IMR-90 (cell line): ENCODE measurements around the gene UBL3. TPM values are rescaled to one million over a fixed set of nuclear protein-coding genes. Genes with fewer than 3 reads are reported as not detected.

ENCODE experiments used
- ATAC-seq: fragments of 200-7000 bp; cut with Tn5 transposase; 2 replicates; pipeline ENCODE4 v1.9.1; 2020; ENCODE audit warnings: low read depth, mild to moderate bottlenecking, moderate library complexity
- BruUV-seq: library from RNA; stranded (reverse); fragments of 400-500 nt; replicated peaks from 2 replicates; lab custom pipeline; 2021; lab: Mats Ljungman, UMichigan
- CTCF ChIA-PET: fragments of 300-600 bp; formaldehyde crosslinking; extraction: SDS; loops from one replicate; lab custom pipeline; 2021; ENCODE audit warnings: antibody characterized with exemption; lab: Yijun Ruan, JAX
- POLR2A ChIA-PET: fragments of 300-600 bp; sonication (Branson Sonifier 250); formaldehyde crosslinking; loops from one replicate; lab custom pipeline; 2022; ENCODE audit warnings: antibody characterized with exemption; ENCODE audit not compliant: unreplicated experiment; lab: Charles Lee
- DNase-seq: peaks from one replicate; pipeline ENCODE4 v3.0.0; 2013
- H2AFZ ChIP-seq: replicated peaks from 2 replicates; pipeline ENCODE3; 2013; ENCODE audit warnings: low read length, mild to moderate bottlenecking; ENCODE audit not compliant: poor library complexity
- H2AK5ac ChIP-seq: 2 replicates; pipeline ENCODE4 v1.6.1; 2013; ENCODE audit warnings: low read depth, low read length, inconsistent platforms
- H2AK9ac ChIP-seq: replicated peaks from 2 replicates; pipeline ENCODE3; 2013; ENCODE audit warnings: mild to moderate bottlenecking, low read depth, low read length, moderate library complexity; ENCODE audit not compliant: poor library complexity
- H2BK120ac ChIP-seq: 2 replicates; pipeline ENCODE4 v1.6.1; 2013; ENCODE audit warnings: low read depth, low read length, inconsistent platforms
- H2BK15ac ChIP-seq: 3 replicates; pipeline ENCODE4 v1.6.1; 2013; ENCODE audit warnings: low read depth, low read length, inconsistent platforms
- H2BK20ac ChIP-seq: 2 replicates; pipeline ENCODE4 v1.6.1; 2013; ENCODE audit warnings: low read depth, mild to moderate bottlenecking, inconsistent platforms, low read length, moderate library complexity
- H2BK5ac ChIP-seq: 2 replicates; pipeline ENCODE4 v1.6.1; 2013; ENCODE audit warnings: mild to moderate bottlenecking, low read depth, low read length, inconsistent platforms; ENCODE audit not compliant: poor library complexity, severe bottlenecking
- H3K14ac ChIP-seq: replicated peaks from 2 replicates; pipeline ENCODE4 v1.6.1; 2013; ENCODE audit warnings: low read depth, low read length, inconsistent platforms
- H3K18ac ChIP-seq: 2 replicates; pipeline ENCODE4 v1.6.1; 2013; ENCODE audit warnings: low read depth, low read length, control low read depth
- H3K23ac ChIP-seq: 2 replicates; pipeline ENCODE4 v1.6.1; 2013; ENCODE audit warnings: low read depth, low read length, inconsistent platforms
- H3K27ac ChIP-seq: 2 replicates; pipeline ENCODE4 v1.5.1; 2013; ENCODE audit warnings: mild to moderate bottlenecking, control low read depth, low read length; ENCODE audit not compliant: insufficient read depth
- H3K27me3 ChIP-seq: 2 replicates; pipeline ENCODE4 v1.6.1; 2013; ENCODE audit warnings: low read length; ENCODE audit not compliant: control insufficient read depth, insufficient read depth
- H3K36me3 ChIP-seq: 2 replicates; pipeline ENCODE4 v1.6.1; 2013; ENCODE audit warnings: low read length, mixed read lengths; ENCODE audit not compliant: control insufficient read depth, insufficient read depth
- H3K4ac ChIP-seq: 2 replicates; pipeline ENCODE4 v1.6.1; 2013; ENCODE audit warnings: low read depth, low read length, inconsistent platforms
- H3K4me1 ChIP-seq: 2 replicates; pipeline ENCODE4 v1.6.1; 2013; ENCODE audit warnings: low read length, mixed read lengths; ENCODE audit not compliant: control insufficient read depth, insufficient read depth
- H3K4me2 ChIP-seq: 2 replicates; pipeline ENCODE4 v1.6.1; 2013; ENCODE audit warnings: low read depth, mild to moderate bottlenecking, control low read depth, low read length, moderate library complexity
- H3K4me3 ChIP-seq: 2 replicates; pipeline ENCODE4 v1.5.1; 2013; ENCODE audit warnings: low read depth, mild to moderate bottlenecking, control low read depth, low read length, moderate library complexity; ENCODE audit not compliant: insufficient read depth
- H3K56ac ChIP-seq: 2 replicates; pipeline ENCODE4 v1.6.1; 2013; ENCODE audit warnings: low read length, inconsistent platforms; ENCODE audit not compliant: insufficient read depth; ENCODE audit errors: extremely low read depth
- H3K79me1 ChIP-seq, 2 experiments: 2 replicates each; pipeline ENCODE4 v1.6.1; 2013; ENCODE audit warnings: low read length in 2 of 2, inconsistent platforms in 1 of 2, low read depth in 1 of 2
- H3K9ac ChIP-seq: 2 replicates; pipeline ENCODE4 v1.6.1; 2013; ENCODE audit warnings: low read depth, low read length, control low read depth
- H3K9me1 ChIP-seq: 2 replicates; pipeline ENCODE4 v1.6.1; 2013; ENCODE audit warnings: low read length, inconsistent platforms; ENCODE audit not compliant: insufficient read depth
- H3K9me3 ChIP-seq: 2 replicates; pipeline ENCODE4 v1.6.1; 2013; ENCODE audit warnings: low read length; ENCODE audit not compliant: control insufficient read depth, insufficient read depth
- H4K20me1 ChIP-seq: 2 replicates; pipeline ENCODE4 v1.6.1; 2013; ENCODE audit warnings: low read length, inconsistent platforms; ENCODE audit not compliant: insufficient read depth
- H4K5ac ChIP-seq: 2 replicates; pipeline ENCODE4 v1.6.1; 2013; ENCODE audit warnings: mild to moderate bottlenecking, low read depth, low read length, control low read depth
- H4K8ac ChIP-seq, 2 experiments: 2 replicates each; pipeline ENCODE4 v1.6.1; 2013; ENCODE audit warnings: low read depth in 2 of 2, low read length in 2 of 2, control low read depth in 1 of 2, inconsistent platforms in 1 of 2
- H4K91ac ChIP-seq: 2 replicates; pipeline ENCODE4 v1.6.1; 2013; ENCODE audit warnings: low read depth, low read length, inconsistent platforms; ENCODE audit not compliant: insufficient read depth
- BHLHE40 ChIP-seq: fragments of 150-350 bp; IDR thresholded peaks from 2 replicates; pipeline ENCODE4 v1.6.1; 2016; ENCODE audit warnings: mild to moderate bottlenecking, low read depth, low read length
- CEBPB ChIP-seq: IDR thresholded peaks from 2 replicates; pipeline ENCODE4 v1.6.1; 2012; ENCODE audit warnings: low read depth, low read length, improper control_type of control experiment
- CHD1 ChIP-seq: IDR thresholded peaks from 2 replicates; pipeline ENCODE4 v1.6.1; 2012; ENCODE audit warnings: low read depth, low read length, improper control_type of control experiment
- FOS ChIP-seq: fragments of 150-350 bp; IDR thresholded peaks from 2 replicates; pipeline ENCODE4 v1.6.1; 2016; ENCODE audit warnings: low read depth, low read length
- MAZ ChIP-seq: IDR thresholded peaks from 2 replicates; pipeline ENCODE4 v1.6.1; 2012; ENCODE audit warnings: low read depth, mild to moderate bottlenecking, low read length, improper control_type of control experiment, moderate library complexity, borderline replicate concordance
- MXI1 ChIP-seq: IDR thresholded peaks from 2 replicates; pipeline ENCODE4 v1.6.1; 2012; ENCODE audit warnings: low read depth, mild to moderate bottlenecking, low read length, moderate library complexity, borderline replicate concordance
- RAD21 ChIP-seq: IDR thresholded peaks from 2 replicates; pipeline ENCODE4 v1.6.1; 2012; ENCODE audit warnings: low read length, improper control_type of control experiment
- RCOR1 ChIP-seq: IDR thresholded peaks from 2 replicates; pipeline ENCODE4 v1.6.1; 2012; ENCODE audit warnings: mild to moderate bottlenecking, low read length, improper control_type of control experiment; ENCODE audit not compliant: insufficient replicate concordance
- RFX5 ChIP-seq: IDR thresholded peaks from 2 replicates; pipeline ENCODE4 v1.8.0; 2012; ENCODE audit warnings: low read depth, mild to moderate bottlenecking, low read length, moderate library complexity
- WGBS, 2 experiments: methylation state at CpG; one replicate each; pipeline versions ENCODE4 v1.1.5 to v1.1.7; 2013; ENCODE audit warnings: missing lambda C conversion rate in 2 of 2; ENCODE audit not compliant: insufficient read length in 1 of 2; ENCODE audit errors: extremely low coverage in 2 of 2; 5-methylcytosine and 5-hydroxymethylcytosine counted together
- dilution Hi-C: fragments of 300-500 bp; cut with HindIII; formaldehyde crosslinking; loops from one replicate; pipeline ENCODE4 v1.14.3; 2018; ENCODE audit warnings: low sequenced_read_pairs; ENCODE audit not compliant: unreplicated experiment
- in situ Hi-C: fragments of 300-500 bp; cut with MboI; formaldehyde crosslinking; loops from 3 replicates; pipeline ENCODE4 v1.14.3; 2019; ENCODE audit warnings: low sequenced_read_pairs, inconsistent platforms, mixed read lengths
- intact Hi-C: fragments of 100-400 bp; cut with micrococcal nuclease; formaldehyde crosslinking; loops from 2 replicates; pipeline ENCODE4 v1.10.0; 2022
- polyA plus RNA-seq, 3 experiments: library from polyadenylated mRNA; depleted of rRNA; stranded (reverse); fragments of >200 nt; gene quantifications; 2 replicates each; pipeline ENCODE4 v1.2.3, GENCODE V29; 2012; ENCODE audit warnings: low replicate concordance in 1 of 3
- total RNA-seq: library from RNA; depleted of rRNA; stranded (reverse); fragments of >200 nt; gene quantifications from 2 replicates; pipeline ENCODE4 v1.2.3, GENCODE V29; 2012
- TF ChIP-seq, protein P1 (sequence below): fragments of 150-350 bp; IDR thresholded peaks from 2 replicates; pipeline ENCODE4 v1.6.1; 2017; ENCODE audit warnings: mild to moderate bottlenecking, antibody characterized with exemption, low read length, low read depth
- TF ChIP-seq, protein P2 (sequence below): conservative IDR thresholded peaks from 2 replicates; pipeline ENCODE4 v1.5.1; 2012; ENCODE audit warnings: mild to moderate bottlenecking, low read depth, low read length, improper control_type of control experiment

The UBL3 gene
- total and polyA plus RNA-seq, 2 of the 4 experiments (the other 2 are of a cell fraction), result 16.0 to 19.9 TPM

DNA sequence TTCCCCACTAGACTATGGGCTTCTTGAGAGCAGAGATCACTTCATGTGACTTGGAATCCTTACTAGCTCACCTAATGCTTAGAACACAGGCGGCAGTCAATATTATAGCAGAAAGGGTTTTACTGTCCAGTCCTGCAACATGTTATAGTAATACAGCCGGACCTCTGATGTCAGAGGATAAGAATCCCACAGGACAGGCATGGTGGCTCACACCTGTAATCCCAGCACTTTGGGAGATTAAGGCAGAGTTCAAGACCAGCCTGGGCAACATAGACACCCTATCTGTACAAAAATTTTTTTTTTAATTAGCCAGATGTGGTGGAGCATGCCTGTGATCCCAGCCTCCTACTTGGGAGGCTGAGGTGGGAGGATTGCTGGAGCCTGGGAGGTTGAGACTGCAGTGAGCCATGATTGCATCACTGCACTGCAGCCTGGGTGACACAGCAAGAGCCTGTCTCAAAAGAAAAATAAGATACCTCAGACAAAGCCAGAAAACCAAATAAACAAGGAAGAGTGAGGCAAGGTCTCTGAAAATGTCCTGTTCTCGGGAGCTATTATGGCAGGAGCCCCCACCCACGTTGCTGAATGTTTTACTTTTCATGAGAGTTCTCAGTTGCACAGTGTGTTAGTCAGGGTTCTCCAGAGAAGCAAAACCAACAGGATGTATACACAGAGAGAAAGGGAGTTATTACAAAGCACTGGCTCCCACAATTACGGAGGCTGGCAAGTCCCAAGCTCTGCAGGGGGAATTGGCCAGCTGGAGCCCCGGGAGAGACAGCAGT lies 100.8 kb downstream of the UBL3 start (continued):
- TF ChIP-seq MAZ, result 0 out of 2 replicates have a peak, but pooled peaks have one; percentile 20

DNA sequence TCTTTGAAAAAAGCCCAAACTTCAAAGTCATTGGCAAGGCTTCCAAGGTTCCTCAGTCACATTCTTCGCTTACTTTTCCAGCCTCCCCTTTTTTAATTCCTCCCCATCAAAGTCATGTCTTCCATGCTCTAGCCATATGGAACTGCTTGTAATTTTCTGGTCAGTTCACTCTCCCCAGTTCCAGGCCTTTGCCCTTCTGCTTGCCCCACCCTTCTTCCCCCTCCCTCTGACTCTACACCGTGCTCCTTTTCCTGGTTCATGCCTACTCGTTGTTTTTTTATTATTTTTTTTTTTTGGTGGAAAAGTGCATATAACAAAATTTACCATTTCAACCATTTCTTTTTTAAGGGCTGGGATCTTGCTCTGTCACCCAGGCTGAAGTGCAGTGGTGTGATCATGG lies 102.3 kb downstream of the UBL3 start:
- H3K4me1 ChIP-seq, result peaks cover 3% of the 10 kb centered on the region; the same call in 1 of the 2 replicates
- H3K27ac ChIP-seq, result no peak overlapping the region
- H2AK9ac ChIP-seq, result no peak overlapping the region
- in situ Hi-C loops, result no loop called here
- H3K9me1 ChIP-seq, result peaks cover 7% of the 10 kb centered on the region
- no peaks in the 10 kb centered on the region for H3K9me3 ChIP-seq
- H2BK120ac ChIP-seq, result no peak overlapping the region
- no peak for DNase-seq
- no peak overlapping the region for H4K91ac ChIP-seq
- no peak overlapping the region for H3K4ac ChIP-seq
- H3K9ac ChIP-seq, result no peak overlapping the region
- no peak overlapping the region for H2BK15ac ChIP-seq
- intact Hi-C loops, result no loop called here
- ChIA-PET POLR2A (no interaction called here), CTCF (no interaction called here)
- H3K14ac ChIP-seq, result no peak overlapping the region
- no peaks in the 10 kb centered on the region for H4K20me1 ChIP-seq
- no peak overlapping the region for H3K56ac ChIP-seq
- no peak overlapping the region for H4K8ac ChIP-seq
- no peak overlapping the region for H2BK5ac ChIP-seq
- H3K27me3 ChIP-seq, result peaks cover 10% of the 10 kb centered on the region
- no peak overlapping the region for H4K5ac ChIP-seq
- H2AK5ac ChIP-seq, result no peak overlapping the region
- dilution Hi-C loops, result no loop called here
- BruUV-seq, result no TSS peak
- no peak overlapping the region for H3K18ac ChIP-seq
- H2AFZ ChIP-seq, result no peak overlapping the region
- TF ChIP-seq BHLHE40, result no peak
- no peak for TF ChIP-seq RCOR1
- TF ChIP-seq CEBPB, result no peak
- TF ChIP-seq FOS, result no peak
- TF ChIP-seq, protein P1, sequence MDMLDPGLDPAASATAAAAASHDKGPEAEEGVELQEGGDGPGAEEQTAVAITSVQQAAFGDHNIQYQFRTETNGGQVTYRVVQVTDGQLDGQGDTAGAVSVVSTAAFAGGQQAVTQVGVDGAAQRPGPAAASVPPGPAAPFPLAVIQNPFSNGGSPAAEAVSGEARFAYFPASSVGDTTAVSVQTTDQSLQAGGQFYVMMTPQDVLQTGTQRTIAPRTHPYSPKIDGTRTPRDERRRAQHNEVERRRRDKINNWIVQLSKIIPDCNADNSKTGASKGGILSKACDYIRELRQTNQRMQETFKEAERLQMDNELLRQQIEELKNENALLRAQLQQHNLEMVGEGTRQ, result no peak
- TF ChIP-seq RFX5, result no peak
- TF ChIP-seq, protein P2, sequence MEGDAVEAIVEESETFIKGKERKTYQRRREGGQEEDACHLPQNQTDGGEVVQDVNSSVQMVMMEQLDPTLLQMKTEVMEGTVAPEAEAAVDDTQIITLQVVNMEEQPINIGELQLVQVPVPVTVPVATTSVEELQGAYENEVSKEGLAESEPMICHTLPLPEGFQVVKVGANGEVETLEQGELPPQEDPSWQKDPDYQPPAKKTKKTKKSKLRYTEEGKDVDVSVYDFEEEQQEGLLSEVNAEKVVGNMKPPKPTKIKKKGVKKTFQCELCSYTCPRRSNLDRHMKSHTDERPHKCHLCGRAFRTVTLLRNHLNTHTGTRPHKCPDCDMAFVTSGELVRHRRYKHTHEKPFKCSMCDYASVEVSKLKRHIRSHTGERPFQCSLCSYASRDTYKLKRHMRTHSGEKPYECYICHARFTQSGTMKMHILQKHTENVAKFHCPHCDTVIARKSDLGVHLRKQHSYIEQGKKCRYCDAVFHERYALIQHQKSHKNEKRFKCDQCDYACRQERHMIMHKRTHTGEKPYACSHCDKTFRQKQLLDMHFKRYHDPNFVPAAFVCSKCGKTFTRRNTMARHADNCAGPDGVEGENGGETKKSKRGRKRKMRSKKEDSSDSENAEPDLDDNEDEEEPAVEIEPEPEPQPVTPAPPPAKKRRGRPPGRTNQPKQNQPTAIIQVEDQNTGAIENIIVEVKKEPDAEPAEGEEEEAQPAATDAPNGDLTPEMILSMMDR, result no peak
- no peak for TF ChIP-seq CHD1
- TF ChIP-seq RAD21, result no peak
- TF ChIP-seq MXI1, result no peak
- ATAC-seq, result no peak
- H3K4me2 ChIP-seq, result no peak overlapping the region
- no peaks in the 10 kb centered on the region for H3K79me1 ChIP-seq
- H3K23ac ChIP-seq, result no peak overlapping the region
- no peak overlapping the region for H3K4me3 ChIP-seq
- H2BK20ac ChIP-seq, result no peak overlapping the region
- 86% methylated on average over 1 of the region's 3 CpGs; no CpG with 5 or more reads in 1 of the 2 experiments for WGBS, 2 experiments
- H3K36me3 ChIP-seq, result no peaks in the 10 kb centered on the region
